Measurements from ENCODE around the gene NFATC1. TPM values are rescaled to one million over a fixed set of nuclear protein-coding genes. Genes with fewer than 3 reads are reported as not detected.

The NFATC1 gene
- total RNA-seq, 1 donor from 2014 or later, result 4.5 TPM

DNA sequence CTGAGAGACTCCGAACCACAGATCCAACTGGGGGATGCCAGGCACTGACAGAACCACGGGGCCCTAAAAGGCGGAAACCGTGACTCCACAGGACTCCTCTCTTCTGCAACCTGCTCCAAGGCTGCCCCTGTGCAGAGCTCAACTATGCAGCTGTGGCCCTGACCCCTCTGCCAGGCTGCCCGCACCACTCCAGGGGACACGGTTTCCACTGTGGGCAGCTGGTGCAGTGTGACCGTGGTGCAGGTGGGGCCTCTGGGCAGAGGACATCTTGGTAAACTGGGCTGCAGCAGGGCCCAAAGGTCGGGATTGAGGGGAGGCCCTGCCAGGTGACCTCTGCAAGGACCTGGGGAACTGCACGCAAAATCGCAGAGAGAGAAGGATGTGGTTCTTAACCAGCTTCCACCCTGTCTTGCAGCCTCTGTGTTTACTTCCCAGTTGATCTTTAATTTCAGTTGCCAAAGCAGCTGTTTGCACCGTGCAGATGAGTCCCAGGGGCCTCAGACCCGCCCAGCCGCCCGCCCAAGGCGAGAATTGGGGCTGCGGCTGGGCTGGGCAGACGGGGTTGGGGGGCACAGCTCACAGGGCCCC is 179.3 kb downstream of the NFATC1 start:
- ATAC-seq (no peak), DNase-seq (ENCODE audit: low spot score) (peak; percentile 27)

DNA sequence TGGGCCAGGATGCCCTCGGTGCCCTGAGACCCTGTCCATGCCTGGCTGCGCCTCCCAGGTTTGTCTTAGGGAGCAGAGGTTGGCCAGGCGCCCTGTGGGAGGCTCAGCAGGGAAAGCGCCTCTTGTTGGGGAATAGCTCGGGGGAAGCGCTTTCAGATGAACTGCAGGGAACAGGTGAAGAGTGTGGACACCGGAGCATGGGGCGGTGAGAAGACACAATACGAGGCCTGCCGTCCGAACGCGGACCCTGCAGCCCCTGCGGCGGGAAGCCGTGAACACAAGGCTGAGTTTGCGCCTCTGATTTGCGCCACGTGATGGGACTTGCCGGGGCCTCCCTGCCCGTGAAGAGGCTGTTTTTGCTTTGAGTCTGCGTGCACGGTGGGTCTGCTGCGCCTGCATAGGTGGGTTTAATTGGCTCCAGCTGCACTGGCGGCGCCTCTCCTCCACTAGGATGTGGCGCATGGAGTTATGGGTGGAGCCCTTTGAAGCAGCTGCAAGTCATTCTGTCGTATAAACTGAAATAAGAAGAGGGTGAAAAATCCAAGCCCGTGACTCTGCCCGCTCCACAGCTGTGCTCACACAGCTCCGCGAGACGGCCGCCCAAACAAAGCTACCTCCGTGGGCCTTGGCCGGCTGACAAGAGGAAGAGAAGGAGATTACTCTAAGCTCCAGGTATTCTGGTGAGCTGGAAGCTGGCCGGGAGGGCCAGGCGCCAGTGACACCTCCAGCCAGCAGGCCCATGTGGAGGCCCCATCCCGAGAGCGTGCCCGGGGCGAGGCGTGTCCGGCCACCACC is 180.4 kb downstream of the NFATC1 start:
- ATAC-seq (no peak), DNase-seq (ENCODE audit: low spot score) (peak; percentile 37)

DNA sequence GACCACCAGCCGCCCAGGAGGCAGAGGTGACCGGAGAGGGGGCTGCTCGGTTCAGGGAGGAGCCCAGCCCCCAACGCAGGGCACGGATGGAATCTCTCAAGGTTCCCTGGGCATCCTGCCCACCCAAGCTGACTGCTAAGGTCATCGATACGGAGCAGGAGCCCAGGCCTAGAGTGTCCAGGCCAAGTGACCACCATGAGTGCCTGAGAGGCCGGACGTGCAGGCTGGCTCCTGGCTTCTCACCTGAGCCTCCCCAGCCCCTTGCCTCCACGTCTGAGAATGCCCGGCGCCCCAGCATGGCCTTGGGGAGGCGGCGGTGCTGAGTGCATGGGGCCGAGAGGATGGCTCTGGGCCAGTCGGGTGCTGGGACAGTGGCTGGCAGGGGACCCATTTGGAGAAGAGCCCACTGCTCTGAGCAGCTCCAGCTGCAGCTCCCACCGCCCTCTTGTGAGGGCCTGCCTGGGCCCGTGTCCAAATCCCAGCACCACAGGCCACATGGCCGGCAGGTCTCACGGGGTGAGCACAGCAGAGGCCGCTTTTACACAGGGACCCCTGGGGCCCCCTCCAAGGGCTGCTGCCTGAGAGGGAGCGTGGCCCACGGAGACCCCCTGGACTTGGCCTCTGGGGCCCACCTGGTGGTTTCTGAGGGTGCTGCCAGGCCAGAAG is 181.1 kb downstream of the NFATC1 start:
- peak; percentile 41 for DNase-seq (ENCODE audit: low spot score)

DNA sequence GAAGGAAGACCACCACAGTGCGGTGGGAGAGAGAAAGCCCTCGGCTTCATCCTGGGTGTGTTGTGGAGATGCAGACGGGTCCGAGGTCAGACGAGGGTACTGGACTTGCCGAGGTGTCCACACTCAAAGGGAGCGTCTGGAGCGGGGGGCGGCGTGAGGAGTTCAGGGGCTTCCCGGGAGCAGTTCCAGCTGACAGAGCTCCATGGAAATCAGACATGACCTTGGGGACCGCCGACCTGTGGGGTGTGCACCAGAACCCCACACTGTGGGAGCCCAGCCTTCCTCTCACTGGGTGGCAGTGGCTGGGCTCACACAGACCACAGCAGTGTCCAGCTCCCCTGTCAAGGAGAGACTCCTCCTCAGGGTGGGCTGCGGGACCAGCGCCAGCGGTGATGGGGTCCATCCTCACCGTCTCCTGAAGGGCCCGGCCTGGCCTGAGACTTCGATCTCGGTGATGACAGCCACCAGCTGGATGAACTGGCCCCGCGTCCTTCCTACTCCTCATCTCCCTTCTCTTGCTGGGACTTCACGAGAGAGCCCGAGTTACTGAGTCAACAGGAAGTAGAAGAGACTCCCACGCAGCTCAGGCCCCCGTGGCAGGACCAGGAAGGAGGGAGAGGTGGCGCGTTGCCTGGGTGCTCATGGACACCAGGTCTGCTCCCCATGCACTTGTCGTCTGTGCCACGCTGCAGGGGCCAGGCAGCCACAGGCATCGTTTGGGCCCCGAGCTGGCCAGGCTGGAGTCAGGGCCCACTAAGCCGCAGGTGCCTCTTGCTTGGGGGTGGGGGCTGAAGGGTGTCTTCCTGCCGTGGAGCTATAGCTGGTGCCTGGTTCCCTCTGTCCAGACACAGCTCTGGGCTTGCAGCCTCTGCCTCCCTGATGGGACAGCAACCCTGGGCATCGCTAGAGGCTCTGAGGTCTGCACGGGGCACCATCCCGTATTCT is 182.0 kb downstream of the NFATC1 start:
- DNase-seq (ENCODE audit: low spot score), result peak; percentile 42
- ATAC-seq, result no peak

More for the DNA sequence above, 181.1 kb downstream of the NFATC1 start:
- ATAC-seq, result no peak

DNA sequence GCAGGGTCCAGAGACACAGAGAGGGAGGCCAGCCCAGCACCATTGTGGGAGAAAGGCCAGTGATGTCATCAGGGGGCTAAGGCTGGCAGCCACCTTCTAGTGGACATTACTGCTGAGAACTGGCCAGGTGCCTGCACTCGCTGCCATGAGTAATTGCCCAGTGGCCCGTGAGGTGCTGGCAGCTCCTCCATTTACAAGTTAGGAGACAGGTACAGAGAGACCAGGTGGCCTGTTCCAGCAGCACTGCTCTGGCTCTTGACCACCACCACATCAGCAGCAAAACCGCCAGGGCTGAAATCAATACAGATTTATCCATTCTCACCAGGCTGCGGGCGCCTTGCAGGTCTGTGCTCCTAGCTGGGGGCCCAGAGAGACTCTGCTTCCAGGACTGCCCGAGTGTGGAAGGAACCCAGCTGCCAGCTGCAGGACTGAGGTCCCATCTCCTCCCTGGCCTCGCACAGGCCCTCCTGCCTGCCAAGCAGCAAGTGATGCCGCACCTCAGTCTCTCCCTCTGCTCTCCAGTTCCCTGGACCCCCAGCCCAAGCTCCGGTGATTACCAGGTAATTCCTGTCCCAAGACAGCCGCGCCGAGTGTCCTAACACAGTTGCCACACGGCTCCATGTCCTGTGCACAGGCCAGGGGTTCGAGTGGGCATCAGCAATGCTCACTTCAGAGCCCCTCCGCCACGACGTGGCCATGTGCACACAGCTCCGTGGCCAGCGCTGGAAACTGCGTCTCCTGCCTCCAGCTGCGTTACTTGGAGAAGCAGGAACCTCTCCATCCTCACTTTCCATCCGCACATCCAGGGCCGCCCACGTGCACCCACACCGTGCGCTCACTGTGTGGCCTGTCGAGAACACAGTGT is 182.9 kb downstream of the NFATC1 start:
- peak; percentile 38 for DNase-seq (ENCODE audit: low spot score)

More for the DNA sequence above, 182.9 kb downstream of the NFATC1 start:
- no peak for ATAC-seq
